ENCODE data around the gene GALR1. TPM values are rescaled to one million over a fixed set of nuclear protein-coding genes. Genes with fewer than 3 reads are reported as not detected.

The GALR1 gene
- total and polyA plus RNA-seq, 2 experiments from 2014 or later = not detected

DNA sequence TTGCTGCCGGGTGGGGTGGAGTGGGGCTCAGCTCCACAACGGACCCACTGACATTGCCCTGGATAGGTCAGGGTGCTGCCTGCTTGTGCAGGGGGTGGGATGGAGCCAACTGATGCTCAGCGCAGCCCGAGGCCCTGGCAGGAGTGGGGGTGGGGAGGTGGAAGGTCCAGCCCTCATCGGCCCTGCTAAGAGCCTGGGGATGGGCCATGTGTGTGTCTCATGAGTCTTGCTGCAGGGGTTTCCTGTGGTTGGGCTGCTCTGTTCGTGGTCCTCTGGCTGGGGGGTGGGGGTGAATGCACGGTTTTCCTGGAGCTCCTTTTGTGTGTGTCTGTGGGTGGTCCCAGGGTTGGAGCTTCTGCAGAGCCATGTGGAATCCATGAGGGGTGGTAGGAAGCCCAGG is 39.4 kb upstream of the GALR1 start:
- no peak for DNase-seq (ENCODE audit: low read depth in 1 of 2, low spot score in 1 of 2)

GRCh38 chr18:77218642-77219041 is 31.0 kb upstream of the GALR1 start:
- H3K4me1 ChIP-seq (ENCODE audit: low read depth) = no peaks in the 10 kb centered on the region
- H3K4me3 ChIP-seq = no peak overlapping the region
- H3K27ac ChIP-seq = no peak overlapping the region
- H3K9me3 ChIP-seq (ENCODE audit: low read depth) = no peaks in the 10 kb centered on the region
- H3K27me3 ChIP-seq = no peaks in the 10 kb centered on the region
- no peaks in the 10 kb centered on the region for H3K36me3 ChIP-seq
- TF ChIP-seq CTCF (IDR thresholded peaks at IDR 0.05; ENCODE audit: low read depth, low read length) = no peak
- no peak for DNase-seq (ENCODE audit: low read depth in 1 of 2, low spot score in 1 of 2)

More for the DNA sequence above, 39.4 kb upstream of the GALR1 start:
- Histone ChIP-seq H3K27ac (no peak overlapping the region), H3K36me3 (no peaks in the 10 kb centered on the region), H3K9me3 (ENCODE audit: low read depth) (no peaks in the 10 kb centered on the region), H3K4me3 (no peak overlapping the region), H3K4me1 (ENCODE audit: low read depth) (no peaks in the 10 kb centered on the region), H3K27me3 (no peaks in the 10 kb centered on the region)
- no peak for TF ChIP-seq CTCF (IDR thresholded peaks at IDR 0.05; ENCODE audit: low read depth, low read length)

GRCh38 chr18:77220726-77221125 is 28.9 kb upstream of the GALR1 start:
- no peak for TF ChIP-seq CTCF (IDR thresholded peaks at IDR 0.05; ENCODE audit: low read depth, low read length)
- no peaks in the 10 kb centered on the region for H3K36me3 ChIP-seq
- H3K9me3 ChIP-seq (ENCODE audit: low read depth) = no peaks in the 10 kb centered on the region
- no peaks in the 10 kb centered on the region for H3K4me1 ChIP-seq (ENCODE audit: low read depth)
- H3K27me3 ChIP-seq = no peaks in the 10 kb centered on the region
- no peak overlapping the region for H3K4me3 ChIP-seq
- no peak for DNase-seq (ENCODE audit: low read depth in 1 of 2, low spot score in 1 of 2)
- no peak overlapping the region for H3K27ac ChIP-seq

DNA sequence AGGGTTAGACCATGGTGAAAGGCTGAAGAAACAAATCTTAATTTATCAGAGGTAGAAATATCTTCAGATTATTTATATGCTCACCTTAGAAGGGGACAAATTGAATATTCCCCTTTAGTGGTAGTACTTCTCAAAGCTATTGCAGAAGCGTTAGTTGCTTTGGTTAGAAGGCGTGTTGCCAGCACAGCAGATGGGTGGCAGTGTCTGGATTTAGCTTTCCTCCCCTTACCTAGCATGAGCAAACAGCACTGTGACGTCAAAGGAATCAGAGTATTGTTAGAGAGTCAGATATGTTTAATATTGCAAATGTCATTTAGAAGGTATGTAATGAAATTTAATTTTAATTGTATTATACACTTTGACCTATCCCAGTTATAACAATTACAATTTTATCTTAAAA is 27.2 kb upstream of the GALR1 start:
- DNase-seq (ENCODE audit: low read depth in 1 of 2, low spot score in 1 of 2) = no peak
- no peaks in the 10 kb centered on the region for H3K4me1 ChIP-seq (ENCODE audit: low read depth)
- no peak overlapping the region for H3K4me3 ChIP-seq
- no peak for TF ChIP-seq CTCF (IDR thresholded peaks at IDR 0.05; ENCODE audit: low read depth, low read length)
- H3K27ac ChIP-seq = no peak overlapping the region
- no peaks in the 10 kb centered on the region for H3K36me3 ChIP-seq
- H3K27me3 ChIP-seq = no peaks in the 10 kb centered on the region
- no peaks in the 10 kb centered on the region for H3K9me3 ChIP-seq (ENCODE audit: low read depth)

DNA sequence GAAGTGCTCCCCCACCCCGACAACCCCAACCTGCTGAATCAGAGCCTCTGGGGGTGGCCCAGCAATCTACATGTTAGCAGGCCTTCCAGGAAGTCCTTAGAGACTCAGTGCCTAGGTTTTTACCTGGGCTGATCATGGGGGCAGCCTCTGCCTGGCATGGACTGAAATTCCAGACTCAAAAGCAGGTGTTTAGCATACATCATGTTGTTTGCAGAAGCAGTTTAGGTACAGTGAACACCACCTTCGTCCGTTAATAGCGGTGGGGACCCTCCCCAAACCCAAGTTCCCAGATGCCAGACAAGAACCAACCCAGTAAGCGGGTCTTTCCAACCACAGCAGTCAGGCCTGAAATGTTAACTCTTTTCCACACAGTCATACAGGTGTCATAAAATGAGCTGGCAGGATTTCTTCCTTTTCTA is 26.4 kb upstream of the GALR1 start:
- no peak for DNase-seq (ENCODE audit: low read depth in 1 of 2, low spot score in 1 of 2)
- TF ChIP-seq CTCF (IDR thresholded peaks at IDR 0.05; ENCODE audit: low read depth, low read length) = no peak
- Histone ChIP-seq H3K27ac (no peak overlapping the region), H3K4me1 (ENCODE audit: low read depth) (no peaks in the 10 kb centered on the region), H3K27me3 (no peaks in the 10 kb centered on the region), H3K36me3 (no peaks in the 10 kb centered on the region), H3K9me3 (ENCODE audit: low read depth) (no peaks in the 10 kb centered on the region), H3K4me3 (no peak overlapping the region)

- peak in 1 of 2 donors; percentile 60 for DNase-seq (ENCODE audit: low read depth in 1 of 2, low spot score in 1 of 2)
- Histone ChIP-seq H3K9me3 (ENCODE audit: low read depth) (no peaks in the 10 kb centered on the region), H3K27ac (no peak overlapping the region), H3K27me3 (no peaks in the 10 kb centered on the region), H3K4me1 (ENCODE audit: low read depth) (no peaks in the 10 kb centered on the region), H3K4me3 (no peak overlapping the region), H3K36me3 (no peaks in the 10 kb centered on the region)
- no peak for TF ChIP-seq CTCF (IDR thresholded peaks at IDR 0.05; ENCODE audit: low read depth, low read length)
These were observed 26.0 kb upstream of the GALR1 start for GRCh38 chr18:77223653-77224052.

Data from cardiac muscle cell (in vitro differentiated cells and primary cell).